PC-3 (cell line): ENCODE data around the gene CCDC71L. TPM values are rescaled to one million over a fixed set of nuclear protein-coding genes. Genes with fewer than 3 reads are reported as not detected.

Experiments used
- ATAC-seq: fragments of 200-7000 bp; cut with Tn5 transposase; 2 replicates; pipeline ENCODE4 v1.9.1; 2020; ENCODE audit warnings: mild to moderate bottlenecking, moderate library complexity
- BruUV-seq: library from RNA; stranded (reverse); fragments of 400-500 nt; replicated peaks from 2 replicates; lab custom pipeline; 2021; lab: Mats Ljungman, UMichigan
- CTCF ChIA-PET: fragments of 300-600 bp; sonication (Branson Sonifier 250); formaldehyde crosslinking; loops from one replicate; lab custom pipeline; 2022; ENCODE audit warnings: antibody characterized with exemption; lab: Charles Lee
- POLR2A ChIA-PET: fragments of 300-600 bp; sonication (Branson Sonifier 250); formaldehyde crosslinking; loops from one replicate; lab custom pipeline; 2022; ENCODE audit warnings: antibody characterized with exemption; ENCODE audit not compliant: unreplicated experiment; lab: Charles Lee
- DNase-seq: peaks from one replicate; pipeline ENCODE4 v3.0.0-alpha.2; 2015
- H2AFZ ChIP-seq: fragments of 300-600 bp; sonication (generic); 2 replicates; pipeline ENCODE4 v1.6.0; 2016; ENCODE audit warnings: antibody characterized with exemption, low read length
- H3F3A ChIP-seq: fragments of 300-600 bp; sonication (generic); one replicate; pipeline ENCODE4 v1.6.0; 2017; ENCODE audit warnings: antibody characterized with exemption, low read length, control low read depth, mild to moderate bottlenecking; ENCODE audit not compliant: unreplicated experiment
- H3K27ac ChIP-seq: fragments of 300-600 bp; sonication (generic); 2 replicates; pipeline ENCODE4 v1.5.1; 2016; ENCODE audit warnings: mild to moderate bottlenecking, low read length
- H3K27me3 ChIP-seq: fragments of 300-600 bp; sonication (generic); 2 replicates; pipeline ENCODE4 v1.6.1; 2016; ENCODE audit warnings: low read length, mixed read lengths
- H3K36me3 ChIP-seq: fragments of 300-600 bp; sonication (generic); 2 replicates; pipeline ENCODE4 v1.6.1; 2016; ENCODE audit warnings: low read depth, mixed run types, low read length, mixed read lengths
- H3K4me1 ChIP-seq: fragments of 300-600 bp; sonication (generic); 2 replicates; pipeline ENCODE4 v1.5.1; 2016; ENCODE audit warnings: low read length; ENCODE audit not compliant: insufficient read depth
- H3K4me2 ChIP-seq: fragments of 300-600 bp; sonication (generic); 2 replicates; pipeline ENCODE4 v1.6.0; 2016; ENCODE audit warnings: low read length
- H3K4me3 ChIP-seq: fragments of 300-600 bp; sonication (generic); 2 replicates; pipeline ENCODE4 v1.5.1; 2016; ENCODE audit warnings: mild to moderate bottlenecking, low read length, mixed read lengths
- H3K79me2 ChIP-seq: fragments of 300-600 bp; sonication (generic); 2 replicates; pipeline ENCODE4 v1.6.1; 2017; ENCODE audit warnings: low read length, mixed read lengths
- H3K9ac ChIP-seq: fragments of 300-600 bp; sonication (generic); 2 replicates; pipeline ENCODE4 v1.6.0; 2016; ENCODE audit warnings: mild to moderate bottlenecking, low read length
- H3K9me2 ChIP-seq: fragments of 300-600 bp; sonication (generic); replicated peaks from 2 replicates; pipeline ENCODE4 v1.6.1; 2016; ENCODE audit warnings: mixed run types, low read length, mixed read lengths
- H3K9me3 ChIP-seq: fragments of 300-600 bp; sonication (generic); 2 replicates; pipeline ENCODE4 v1.6.1; 2016; ENCODE audit warnings: low read length, mixed read lengths
- H4K20me1 ChIP-seq: fragments of 300-600 bp; sonication (generic); 2 replicates; pipeline ENCODE4 v1.6.1; 2016; ENCODE audit warnings: low read length, mixed read lengths
- CTCF ChIP-seq: fragments of 300-600 bp; sonication (generic); conservative IDR thresholded peaks from 2 replicates; pipeline ENCODE4 v1.5.1; 2017; ENCODE audit warnings: antibody characterized with exemption, low read depth, mild to moderate bottlenecking, low read length
- EZH2 ChIP-seq: fragments of 300-600 bp; sonication (generic); IDR thresholded peaks from one replicate; pipeline ENCODE4 v1.6.1; 2017; ENCODE audit warnings: antibody characterized with exemption, mild to moderate bottlenecking, low read length; ENCODE audit not compliant: unreplicated experiment
- EZH2phosphoT487 ChIP-seq: fragments of 300-600 bp; sonication (generic); IDR thresholded peaks from 2 replicates; pipeline ENCODE4 v1.6.1; 2018; ENCODE audit warnings: mild to moderate bottlenecking, antibody characterized with exemption, low read length, borderline replicate concordance
- intact Hi-C: fragments of 100-400 bp; cut with micrococcal nuclease; formaldehyde crosslinking; loops from 2 replicates; pipeline ENCODE4 v1.9.0; 2023
- total RNA-seq: library from RNA; depleted of rRNA; stranded (reverse); fragments of >200 nt; gene quantifications from 2 replicates; pipeline ENCODE4 v1.2.3, GENCODE V29; 2014

The CCDC71L gene
- total RNA-seq, 1 experiment from 2014 or later = 28.6 TPM

GRCh38 chr7:106615808-106616707 is 44.9 kb downstream of the CCDC71L start:
- POLR2A ChIA-PET = no interaction called here
- Histone ChIP-seq H3K4me2 (no peak overlapping the region), H2AFZ (no peak overlapping the region), H3K9me3 (no peaks in the 10 kb centered on the region), H4K20me1 (no peaks in the 10 kb centered on the region), H3K9ac (no peak overlapping the region), H3K4me3 (no peak overlapping the region), H3K36me3 (no peaks in the 10 kb centered on the region), H3F3A (peaks cover 3% of the 10 kb centered on the region), H3K27me3 (no peaks in the 10 kb centered on the region), H3K4me1 (peaks cover 30% of the 10 kb centered on the region), H3K9me2 (no peaks in the 10 kb centered on the region), H3K27ac (no peak overlapping the region), H3K79me2 (no peaks in the 10 kb centered on the region)
- no TSS peak for BruUV-seq
- CTCF ChIA-PET = no interaction called here
- no peak for ATAC-seq
- TF ChIP-seq EZH2 (no peak), CTCF (no peak), EZH2phosphoT487 (no peak)
- DNase-seq = no peak
- intact Hi-C loops = no loop called here

GRCh38 chr7:106614751-106615150 is 46.2 kb downstream of the CCDC71L start:
- no TSS peak for BruUV-seq
- ChIA-PET CTCF (no interaction called here), POLR2A (no interaction called here)
- Histone ChIP-seq H2AFZ (no peak overlapping the region), H3K36me3 (no peaks in the 10 kb centered on the region), H4K20me1 (no peaks in the 10 kb centered on the region), H3K27me3 (no peaks in the 10 kb centered on the region), H3K4me1 (peaks cover 25% of the 10 kb centered on the region), H3K9me3 (no peaks in the 10 kb centered on the region), H3F3A (no peaks in the 10 kb centered on the region), H3K4me2 (no peak overlapping the region), H3K9me2 (no peaks in the 10 kb centered on the region), H3K79me2 (no peaks in the 10 kb centered on the region), H3K9ac (no peak overlapping the region), H3K27ac (no peak overlapping the region), H3K4me3 (no peak overlapping the region)
- intact Hi-C loops = no loop called here
- no peak for TF ChIP-seq EZH2phosphoT487
- DNase-seq = no peak
- ATAC-seq = no peak

- no TSS peak for BruUV-seq
- ATAC-seq (no peak), DNase-seq (no peak)
- Histone ChIP-seq H4K20me1 (no peaks in the 10 kb centered on the region), H3K4me2 (no peak overlapping the region), H3K79me2 (no peaks in the 10 kb centered on the region), H3K9ac (no peak overlapping the region), H3K27me3 (no peaks in the 10 kb centered on the region), H3K4me1 (peaks cover 33% of the 10 kb centered on the region), H3K36me3 (no peaks in the 10 kb centered on the region), H3K4me3 (no peak overlapping the region), H2AFZ (no peak overlapping the region), H3F3A (no peaks in the 10 kb centered on the region), H3K9me2 (no peaks in the 10 kb centered on the region), H3K9me3 (no peaks in the 10 kb centered on the region), H3K27ac (no peak overlapping the region)
- CTCF ChIA-PET = no interaction called here
- intact Hi-C loops = no loop called here
- POLR2A ChIA-PET = no interaction called here
- no peak for TF ChIP-seq EZH2phosphoT487
- TF ChIP-seq EZH2 = no peak
- no peak for TF ChIP-seq CTCF
These were observed 47.0 kb downstream of the CCDC71L start for GRCh38 chr7:106613848-106614560.
